Measurements from ENCODE around the gene ZBTB2.
"Not testable (repeated sequence)": the region's sequence is repeated elsewhere in the genome, so short reads cannot be mapped to it uniquely, and the experiment has no call there.

Gene ZBTB2

GRCh38 chr6:151400473-151400872 is 9.1 kb upstream of the ZBTB2 start:
- DNase-seq (ENCODE audit: low read depth in 2 of 2), result no peak

GRCh38 chr6:151399679-151400078 is 8.3 kb upstream of the ZBTB2 start:
- DNase-seq (ENCODE audit: low read depth in 2 of 2), result no peak

- DNase-seq (ENCODE audit: low read depth in 2 of 2), result no peak
Observed at GRCh38 chr6:151393410-151393809, 2.1 kb upstream of the ZBTB2 start.

GRCh38 chr6:151392427-151392826 is 1.1 kb upstream of the ZBTB2 start:
- no peak for DNase-seq (ENCODE audit: low read depth in 2 of 2)

- DNase-seq (ENCODE audit: low read depth in 2 of 2), result peak; percentile 62 to 74
Observed at GRCh38 chr6:151390851-151391470, 398 bp downstream of the ZBTB2 start.

- DNase-seq (ENCODE audit: low read depth in 2 of 2), result peak; percentile 92 to 97
Observed at GRCh38 chr6:151390276-151390850, 996 bp downstream of the ZBTB2 start.

GRCh38 chr6:151389618-151390275 is 1.6 kb downstream of the ZBTB2 start:
- no peak for DNase-seq (ENCODE audit: low read depth in 2 of 2)

GRCh38 chr6:151388997-151389617 is 2.3 kb downstream of the ZBTB2 start:
- DNase-seq (ENCODE audit: low read depth in 2 of 2), result no peak

GRCh38 chr6:151388236-151388635 is 3.1 kb downstream of the ZBTB2 start:
- DNase-seq (ENCODE audit: low read depth in 2 of 2), result no peak

GRCh38 chr6:151387175-151387970 is 4.0 kb downstream of the ZBTB2 start:
- no peak for DNase-seq (ENCODE audit: low read depth in 2 of 2)

- no peak for DNase-seq (ENCODE audit: low read depth in 2 of 2)
Observed at GRCh38 chr6:151385177-151385576, 6.2 kb downstream of the ZBTB2 start.

- no peak for DNase-seq (ENCODE audit: low read depth in 2 of 2)
Observed at GRCh38 chr6:151384151-151384550, 7.2 kb downstream of the ZBTB2 start.

GRCh38 chr6:151382631-151383030 is 8.7 kb downstream of the ZBTB2 start:
- not testable (repeated sequence) for DNase-seq (ENCODE audit: low read depth in 2 of 2)

GRCh38 chr6:151381722-151382121 is 9.6 kb downstream of the ZBTB2 start:
- DNase-seq (ENCODE audit: low read depth in 2 of 2), result no peak

GRCh38 chr6:151380848-151381205 is 10.5 kb downstream of the ZBTB2 start:
- DNase-seq (ENCODE audit: low read depth in 2 of 2), result no peak

- no peak for DNase-seq (ENCODE audit: low read depth in 2 of 2)
Observed at GRCh38 chr6:151379933-151380847, 11.2 kb downstream of the ZBTB2 start.

GRCh38 chr6:151377095-151377494 is 14.3 kb downstream of the ZBTB2 start:
- no peak for DNase-seq (ENCODE audit: low read depth in 2 of 2)

GRCh38 chr6:151376440-151376839 is 14.9 kb downstream of the ZBTB2 start:
- DNase-seq (ENCODE audit: low read depth in 2 of 2), result no peak

- no peak for DNase-seq (ENCODE audit: low read depth in 2 of 2)
Observed at GRCh38 chr6:151375833-151376232, 15.5 kb downstream of the ZBTB2 start.

GRCh38 chr6:151374036-151374683 is 17.2 kb downstream of the ZBTB2 start:
- no peak for DNase-seq (ENCODE audit: low read depth in 2 of 2)

- no peak for DNase-seq (ENCODE audit: low read depth in 2 of 2)
Observed at GRCh38 chr6:151372164-151372563, 19.2 kb downstream of the ZBTB2 start.
